HepG2 (cell line): Measurements from ENCODE around the gene HSPA5. TPM values are rescaled to one million over a fixed set of nuclear protein-coding genes. Genes with fewer than 3 reads are reported as not detected.

Experiments used
- ATF4 ChIP-seq, 2 experiments: fragments of 450-650 bp in 1 of 2; sonication (generic) in 1 of 2; formaldehyde crosslinking; IDR thresholded peaks; 2 replicates each; pipeline versions ENCODE4 v1.5.0 to v1.8.0; 2020 to 2022; ENCODE audit warnings: mild to moderate bottlenecking in 1 of 2, missing genetic modification reagents in 1 of 2
- DRAP1 ChIP-seq: IDR thresholded peaks from 2 replicates; pipeline ENCODE4 v1.6.1; 2016; ENCODE audit warnings: missing genetic modification reagents, missing compliant biosample characterization
- ETV6 ChIP-seq: sonication (generic); formaldehyde crosslinking; conservative IDR thresholded peaks from 2 replicates; pipeline ENCODE4 v1.4.0; 2020; ENCODE audit warnings: missing genetic modification reagents
- HMG20A ChIP-seq: IDR thresholded peaks from 2 replicates; pipeline ENCODE4 v1.6.1; 2016; ENCODE audit warnings: borderline replicate concordance
- HNRNPH1 ChIP-seq: fragments of 200-400 bp; formaldehyde crosslinking; optimal IDR thresholded peaks from 2 replicates; pipeline ENCODE3; 2017; ENCODE audit warnings: mild to moderate bottlenecking, low read depth, low read length
- HNRNPL ChIP-seq: fragments of 200-400 bp; formaldehyde crosslinking; IDR thresholded peaks from 2 replicates; pipeline ENCODE4 v1.6.1; 2017; ENCODE audit warnings: mild to moderate bottlenecking, low read depth, low read length
- HOXA9 ChIP-seq: sonication (generic); formaldehyde crosslinking; IDR thresholded peaks from 2 replicates; pipeline ENCODE4 v1.8.1; 2022; ENCODE audit warnings: missing genetic modification reagents, mild to moderate bottlenecking, moderate library complexity, borderline replicate concordance
- IKZF1 ChIP-seq: fragments of 450-650 bp; IDR thresholded peaks from 2 replicates; pipeline ENCODE4 v1.7.1; 2016
- JARID2 ChIP-seq: sonication (generic); formaldehyde crosslinking; IDR thresholded peaks from 2 replicates; pipeline ENCODE4 v1.8.1; 2023; ENCODE audit warnings: missing genetic modification reagents, inconsistent platforms; ENCODE audit not compliant: insufficient replicate concordance
- MED8 ChIP-seq: sonication (generic); formaldehyde crosslinking; IDR thresholded peaks from 2 replicates; pipeline ENCODE4 v1.8.1; 2023; ENCODE audit warnings: mild to moderate bottlenecking, missing genetic modification reagents; ENCODE audit not compliant: insufficient replicate concordance
- MIER2 ChIP-seq: IDR thresholded peaks from 2 replicates; pipeline ENCODE4 v1.6.1; 2016; ENCODE audit warnings: missing biosample characterization, missing genetic modification reagents
- MXI1 ChIP-seq: IDR thresholded peaks from 3 replicates; pipeline ENCODE4 v1.6.1; 2012; ENCODE audit warnings: low read depth, low read length, inconsistent platforms, borderline replicate concordance
- NFE2L1 ChIP-seq: sonication (generic); formaldehyde crosslinking; IDR thresholded peaks from 2 replicates; pipeline ENCODE4 v1.4.0; 2020; ENCODE audit warnings: missing genetic modification reagents, mild to moderate bottlenecking, borderline replicate concordance
- NFIC ChIP-seq: IDR thresholded peaks from 2 replicates; pipeline ENCODE4 v1.6.1; 2012; ENCODE audit warnings: mild to moderate bottlenecking, low read length, inconsistent platforms
- PAF1 ChIP-seq: IDR thresholded peaks from 2 replicates; pipeline ENCODE4 v1.6.1; 2016; ENCODE audit warnings: missing genetic modification reagents, missing compliant biosample characterization
- POLR2A ChIP-seq, 2 experiments: IDR thresholded peaks; 2 replicates each; pipeline ENCODE4 v1.6.1; 2011; ENCODE audit warnings: low read depth in 2 of 2, low read length in 2 of 2, mild to moderate bottlenecking in 1 of 2, moderate library complexity in 1 of 2; ENCODE audit not compliant: insufficient read depth in 1 of 2
- SMARCE1 ChIP-seq: fragments of 450-650 bp; IDR thresholded peaks from 2 replicates; pipeline ENCODE4 v1.6.1; 2017; ENCODE audit warnings: borderline replicate concordance
- SP2 ChIP-seq: sonication (generic); formaldehyde crosslinking; IDR thresholded peaks from 2 replicates; pipeline ENCODE4 v1.5.1; 2020; ENCODE audit warnings: mild to moderate bottlenecking, missing genetic modification reagents
- ZNF383 ChIP-seq: sonication (generic); formaldehyde crosslinking; IDR thresholded peaks from 2 replicates; pipeline ENCODE4 v1.4.0; 2020; ENCODE audit warnings: missing genetic modification reagents, mild to moderate bottlenecking, borderline replicate concordance
- ZNF672 ChIP-seq: sonication (generic); formaldehyde crosslinking; IDR thresholded peaks from 2 replicates; pipeline ENCODE4 v1.8.1; 2022; ENCODE audit warnings: missing genetic modification reagents
- ZNF691 ChIP-seq: sonication (generic); formaldehyde crosslinking; IDR thresholded peaks from 2 replicates; pipeline ENCODE4 v1.4.0; 2020; ENCODE audit warnings: missing genetic modification reagents, low read depth, mild to moderate bottlenecking, borderline replicate concordance
- ZNF7 ChIP-seq: IDR thresholded peaks from 2 replicates; pipeline ENCODE4 v1.6.1; 2016; ENCODE audit warnings: missing biosample characterization, missing genetic modification reagents
- ZNF749 ChIP-seq: sonication (generic); formaldehyde crosslinking; IDR thresholded peaks from 2 replicates; pipeline ENCODE4 v1.8.0; 2022; ENCODE audit warnings: mild to moderate bottlenecking, missing genetic modification reagents, moderate library complexity, borderline replicate concordance
- ZNF792 ChIP-seq: IDR thresholded peaks from 2 replicates; pipeline ENCODE4 v1.6.1; 2016
- polyA plus RNA-seq, 8 experiments: library from polyadenylated mRNA; depleted of rRNA in 3 of 8; stranded (reverse) in 7 of 8; unstranded in 1 of 8; fragments of >200 nt; fragmentation: Illumina TruSeq in 4 of 8; extraction: Trizol in 4 of 8; gene quantifications; 2 replicates each; pipeline versions ENCODE4 v1.2.1 to v1.2.3, GENCODE V29; 2011 to 2016; ENCODE audit warnings: low read depth in 4 of 8, missing spikeins in 1 of 8, mixed read lengths in 1 of 8; ENCODE audit not compliant: insufficient read depth in 1 of 8
- total RNA-seq, 5 experiments: library from RNA; depleted of rRNA; stranded (reverse); fragments of >200 nt; fragmentation: Illumina TruSeq; extraction: Trizol; gene quantifications; 2 replicates each; pipeline ENCODE4 v1.2.3, GENCODE V29; 2016; ENCODE audit warnings: low read depth in 1 of 5
- TF ChIP-seq, protein P1 (sequence below): IDR thresholded peaks from 2 replicates; pipeline ENCODE4 v1.6.1; 2016; ENCODE audit warnings: mild to moderate bottlenecking, missing biosample characterization, missing genetic modification reagents
- TF ChIP-seq, protein P2 (sequence below): fragments of 450-650 bp; IDR thresholded peaks from 2 replicates; pipeline ENCODE4 v1.6.1; 2016

HSPA5 gene
- total and polyA plus RNA-seq, 2 of the 13 experiments (the other 11 are each of a cell fraction or from before 2014, with no cell fraction given), result 201 to 206 TPM

- TF ChIP-seq ZNF749 (CRISPR knock-in tag) (0 out of 2 replicates have a peak, but pooled peaks have one; percentile 29), HNRNPH1 (no peak), NFE2L1 (CRISPR knock-in tag) (0 out of 2 replicates have a peak, but pooled peaks have one; percentile 37), HOXA9 (CRISPR knock-in tag) (no peak), SP2 (peak; percentile 64), ZNF383 (CRISPR knock-in tag) (no peak), ZNF7 (no peak), ATF4 (CRISPR knock-in tag; IDR thresholded peaks at IDR 0.05) (no peak), DRAP1 (CRISPR knock-in tag) (0 out of 2 replicates have a peak, but pooled peaks have one; percentile 20), MED8 (CRISPR knock-in tag) (no peak), ZNF792 (peak; percentile 74), ETV6 (0 out of 2 replicates have a peak, but pooled peaks have one; percentile 56), POLR2A (IDR thresholded peaks at IDR 0.05; ENCODE audit: insufficient read depth in 1 of 2, low read depth in 2 of 2, low read length in 2 of 2) (peak; percentile 50 to 62), MXI1 (peak; percentile 86; the same call in 1 of the 3 replicates), HNRNPL (no peak), NFIC (no peak), IKZF1 (no peak), HMG20A (CRISPR knock-in tag) (no peak), JARID2 (CRISPR knock-in tag) (no peak), PAF1 (CRISPR knock-in tag) (no peak), ZNF691 (CRISPR knock-in tag) (no peak), ZNF672 (CRISPR knock-in tag) (no peak), MIER2 (CRISPR knock-in tag) (peak; percentile 44; the same call in 1 of the 2 replicates), SMARCE1 (no peak)
- TF ChIP-seq, protein P1, sequence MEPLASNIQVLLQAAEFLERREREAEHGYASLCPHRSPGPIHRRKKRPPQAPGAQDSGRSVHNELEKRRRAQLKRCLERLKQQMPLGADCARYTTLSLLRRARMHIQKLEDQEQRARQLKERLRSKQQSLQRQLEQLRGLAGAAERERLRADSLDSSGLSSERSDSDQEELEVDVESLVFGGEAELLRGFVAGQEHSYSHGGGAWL (CRISPR knock-in tag), result 0 out of 2 replicates have a peak, but pooled peaks have one; percentile 21
- TF ChIP-seq, protein P2, sequence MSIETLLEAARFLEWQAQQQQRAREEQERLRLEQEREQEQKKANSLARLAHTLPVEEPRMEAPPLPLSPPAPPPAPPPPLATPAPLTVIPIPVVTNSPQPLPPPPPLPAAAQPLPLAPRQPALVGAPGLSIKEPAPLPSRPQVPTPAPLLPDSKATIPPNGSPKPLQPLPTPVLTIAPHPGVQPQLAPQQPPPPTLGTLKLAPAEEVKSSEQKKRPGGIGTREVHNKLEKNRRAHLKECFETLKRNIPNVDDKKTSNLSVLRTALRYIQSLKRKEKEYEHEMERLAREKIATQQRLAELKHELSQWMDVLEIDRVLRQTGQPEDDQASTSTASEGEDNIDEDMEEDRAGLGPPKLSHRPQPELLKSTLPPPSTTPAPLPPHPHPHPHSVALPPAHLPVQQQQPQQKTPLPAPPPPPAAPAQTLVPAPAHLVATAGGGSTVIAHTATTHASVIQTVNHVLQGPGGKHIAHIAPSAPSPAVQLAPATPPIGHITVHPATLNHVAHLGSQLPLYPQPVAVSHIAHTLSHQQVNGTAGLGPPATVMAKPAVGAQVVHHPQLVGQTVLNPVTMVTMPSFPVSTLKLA, result no peak
These were observed 51.5 kb downstream of the HSPA5 start, which contains the start of gene PPP6C (continued) for GRCh38 chr9:125189361-125190289.
